Measurements from ENCODE around the gene CAMKMT.

Gene CAMKMT

GRCh38 chr2:44480068-44480467, 118.3 kb downstream of the CAMKMT start:
- TF ChIP-seq CTCF (IDR thresholded peaks at IDR 0.05; ENCODE audit: low read depth, low read length, missing control alignments): no peak
- no peak overlapping the region for H3K4me3 ChIP-seq (replicated peaks; ENCODE audit: low read depth, low read length)
- DNase-seq (ENCODE audit: extremely low read depth, low read depth): no peak

GRCh38 chr2:44487052-44487451, 125.3 kb downstream of the CAMKMT start:
- H3K4me3 ChIP-seq (replicated peaks; ENCODE audit: low read depth, low read length): no peak overlapping the region
- DNase-seq (ENCODE audit: extremely low read depth, low read depth): no peak
- no peak for TF ChIP-seq CTCF (IDR thresholded peaks at IDR 0.05; ENCODE audit: low read depth, low read length, missing control alignments)

DNA sequence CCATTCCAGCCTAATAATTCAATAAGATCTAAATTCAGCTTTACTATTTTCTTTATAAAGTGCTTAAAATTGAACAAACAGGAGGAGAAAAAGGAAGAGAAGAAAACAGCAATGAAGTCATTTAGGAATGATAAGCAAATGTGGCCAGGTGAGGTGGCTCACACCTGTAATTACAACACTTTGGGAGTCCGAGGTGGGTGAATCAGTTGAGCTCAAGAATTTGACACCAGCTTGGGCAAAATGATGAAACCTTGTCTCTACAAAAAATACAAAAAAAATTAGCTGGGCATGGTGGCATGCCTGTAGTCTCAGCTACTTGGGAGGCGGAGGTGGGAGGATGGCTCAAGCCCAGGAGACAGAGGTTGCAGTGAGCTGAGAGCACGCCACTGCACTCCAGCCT, 129.0 kb downstream of the CAMKMT start:
- no peak for TF ChIP-seq CTCF (IDR thresholded peaks at IDR 0.05; ENCODE audit: low read depth, low read length, missing control alignments)
- no peak overlapping the region for H3K4me3 ChIP-seq (replicated peaks; ENCODE audit: low read depth, low read length)
- DNase-seq (ENCODE audit: extremely low read depth, low read depth): no peak

GRCh38 chr2:44494006-44494405, 132.3 kb downstream of the CAMKMT start:
- DNase-seq (ENCODE audit: extremely low read depth, low read depth): no peak
- no peak for TF ChIP-seq CTCF (IDR thresholded peaks at IDR 0.05; ENCODE audit: low read depth, low read length, missing control alignments)

DNA sequence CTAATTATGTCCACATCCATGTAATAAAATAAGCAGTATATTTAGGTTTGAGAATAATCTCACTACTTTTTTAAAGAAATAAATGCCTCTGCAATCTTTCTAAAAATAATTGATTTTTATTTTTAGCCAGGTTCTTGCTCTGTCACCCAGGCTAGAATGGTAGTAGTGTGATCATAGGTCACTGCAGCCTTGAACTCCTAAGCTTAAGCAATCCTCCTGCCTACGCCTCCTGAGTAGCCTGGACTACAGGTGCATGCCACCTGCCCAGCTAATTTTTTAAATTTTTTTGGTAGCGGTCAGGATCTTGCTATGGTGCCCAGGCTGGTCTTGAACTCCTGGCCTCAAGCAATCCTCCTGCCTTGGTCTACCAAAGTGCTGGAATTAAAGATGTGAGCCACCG, 133.3 kb downstream of the CAMKMT start:
- no peak for TF ChIP-seq CTCF (IDR thresholded peaks at IDR 0.05; ENCODE audit: low read depth, low read length, missing control alignments)
- no peak overlapping the region for H3K4me3 ChIP-seq (replicated peaks; ENCODE audit: low read depth, low read length)

More at GRCh38 chr2:44494006-44494405, 132.3 kb downstream of the CAMKMT start:
- no peak overlapping the region for H3K4me3 ChIP-seq (replicated peaks; ENCODE audit: low read depth, low read length)

DNA sequence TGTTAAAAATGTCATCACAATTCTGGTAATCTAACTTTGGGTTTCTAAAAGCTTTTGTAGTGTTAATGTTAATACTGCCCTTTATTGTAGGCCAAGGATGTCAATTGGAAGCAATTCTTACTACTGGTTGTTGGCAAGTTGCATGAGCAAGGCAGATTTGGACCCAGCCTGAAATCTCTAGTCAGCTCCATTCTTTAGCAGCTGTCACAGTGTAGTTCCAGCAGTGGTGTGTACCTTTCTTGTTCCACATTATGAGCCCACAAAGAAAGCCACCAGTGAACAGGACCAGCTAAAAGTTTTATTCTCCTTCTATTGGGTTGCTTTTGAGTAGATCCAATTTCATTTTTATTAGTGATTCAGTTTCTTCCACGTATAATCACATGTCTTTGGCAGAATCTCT, 133.8 kb downstream of the CAMKMT start:
- no peak overlapping the region for H3K4me3 ChIP-seq (replicated peaks; ENCODE audit: low read depth, low read length)
- no peak for DNase-seq (ENCODE audit: extremely low read depth, low read depth)
- TF ChIP-seq CTCF (IDR thresholded peaks at IDR 0.05; ENCODE audit: low read depth, low read length, missing control alignments): no peak

More for the DNA sequence above, 133.3 kb downstream of the CAMKMT start:
- DNase-seq (ENCODE audit: extremely low read depth, low read depth): no peak

- no peak overlapping the region for H3K4me3 ChIP-seq (replicated peaks; ENCODE audit: low read depth, low read length)
- TF ChIP-seq CTCF (IDR thresholded peaks at IDR 0.05; ENCODE audit: low read depth, low read length, missing control alignments): no peak
- DNase-seq (ENCODE audit: extremely low read depth, low read depth): no peak
Measured at GRCh38 chr2:44496130-44496529, 134.4 kb downstream of the CAMKMT start.
